NCI-H1930 (cell line): ENCODE results near the gene MUS81.
"Not testable (repeated sequence)": the region's sequence is repeated elsewhere in the genome, so short reads cannot be mapped to it uniquely, and the experiment has no call there.

Experiments used
- DNase-seq, 2 experiments: peaks; one replicate each; lab custom pipeline; 2025; lab: John Stamatoyannopoulos, UW

The MUS81 gene

GRCh38 chr11:65860278-65861164 is at the start of gene MUS81:
Gene MUS81 (plus strand): TSS chr11:65860433. CDS start chr11:65860754, 321 bp downstream.
- peak; percentile 86 to 92 for DNase-seq

- DNase-seq, result no peak
These were observed 48.3 kb upstream of the MUS81 start for GRCh38 chr11:65811764-65812475.

GRCh38 chr11:65814131-65814985 is 45.9 kb upstream of the MUS81 start:
- DNase-seq, result no peak

GRCh38 chr11:65814986-65815565 is 45.2 kb upstream of the MUS81 start:
- DNase-seq, result no peak

- DNase-seq, result no peak
These were observed 43.5 kb upstream of the MUS81 start for GRCh38 chr11:65816696-65817095.

- DNase-seq, result no peak
These were observed 42.9 kb upstream of the MUS81 start for GRCh38 chr11:65817312-65817834.

- peak; percentile 85 to 90 for DNase-seq
These were observed 42.2 kb upstream of the MUS81 start for GRCh38 chr11:65817835-65818680.

GRCh38 chr11:65821107-65821506 is 39.1 kb upstream of the MUS81 start:
- no peak for DNase-seq

- DNase-seq, result no peak
These were observed 37.3 kb upstream of the MUS81 start for GRCh38 chr11:65822776-65823528.

GRCh38 chr11:65826984-65827735 is 33.1 kb upstream of the MUS81 start:
- DNase-seq, result no peak

GRCh38 chr11:65829459-65829858 is 30.8 kb upstream of the MUS81 start:
- no peak for DNase-seq

- DNase-seq, result not testable (repeated sequence)
These were observed 28.0 kb upstream of the MUS81 start for GRCh38 chr11:65832231-65832630.

- DNase-seq, result peak; percentile 91 to 95
These were observed 26.8 kb upstream of the MUS81 start, which contains the start of gene SNX32 for GRCh38 chr11:65833297-65834030. Gene SNX32 (plus strand): TSS chr11:65833963. CDS start chr11:65834066, 103 bp downstream.

- no peak for DNase-seq
These were observed 26.0 kb upstream of the MUS81 start for GRCh38 chr11:65834202-65834601.

GRCh38 chr11:65842144-65842543 is 18.1 kb upstream of the MUS81 start:
- no peak for DNase-seq

GRCh38 chr11:65843811-65844210 is 16.4 kb upstream of the MUS81 start:
- DNase-seq, result no peak

GRCh38 chr11:65844231-65844872 is 15.9 kb upstream of the MUS81 start:
- no peak for DNase-seq

GRCh38 chr11:65847746-65848145 is 12.5 kb upstream of the MUS81 start:
- no peak for DNase-seq
